DMS 273 treated with DMSO at 0.1 percent for 48 hours (cell line): ENCODE measurements around the gene DDT.
"Not testable (repeated sequence)": the region's sequence is repeated elsewhere in the genome, so short reads cannot be mapped to it uniquely, and the experiment has no call there.

ENCODE experiments used
- DNase-seq: peaks from one replicate; lab custom pipeline; 2025; lab: John Stamatoyannopoulos, UW

Gene DDT

GRCh38 chr22:23974345-23974744, at the start of gene DDT:
TSS of gene DDT (minus strand) at chr22:23974441. CDS start at chr22:23974414, 27 bp downstream.
- not testable (repeated sequence) for DNase-seq

GRCh38 chr22:24023204-24023789, 49.1 kb upstream of the DDT start:
- DNase-seq: no peak

GRCh38 chr22:24021304-24021703, 47.1 kb upstream of the DDT start:
- DNase-seq: no peak

GRCh38 chr22:24016156-24016555, 41.9 kb upstream of the DDT start:
- DNase-seq: no peak

- no peak for DNase-seq
These were observed 37.5 kb upstream of the DDT start for GRCh38 chr22:24011735-24012068.

GRCh38 chr22:24010018-24010391, 35.8 kb upstream of the DDT start:
- no peak for DNase-seq

GRCh38 chr22:24009227-24010017, 35.2 kb upstream of the DDT start:
- no peak for DNase-seq

- DNase-seq: no peak
These were observed 34.4 kb upstream of the DDT start for GRCh38 chr22:24008381-24009226.

GRCh38 chr22:24008022-24008283, 33.7 kb upstream of the DDT start:
- no peak for DNase-seq

GRCh38 chr22:24007253-24008021, 33.2 kb upstream of the DDT start:
- no peak for DNase-seq

GRCh38 chr22:24006914-24007214, 32.6 kb upstream of the DDT start:
- no peak for DNase-seq

GRCh38 chr22:24006207-24006913, 32.1 kb upstream of the DDT start:
- no peak for DNase-seq

GRCh38 chr22:24005201-24005600, 31.0 kb upstream of the DDT start, which contains the start of gene GSTT4:
TSS of gene GSTT4 (minus strand) at chr22:24005453. CDS start at chr22:24005356, 97 bp downstream.
- no peak for DNase-seq

- DNase-seq: no peak
These were observed 29.6 kb upstream of the DDT start for GRCh38 chr22:24003887-24004286.

GRCh38 chr22:24002851-24003250, 28.6 kb upstream of the DDT start:
- DNase-seq: no peak

GRCh38 chr22:24002272-24002671, 28.0 kb upstream of the DDT start:
- no peak for DNase-seq

GRCh38 chr22:24001314-24001713, 27.1 kb upstream of the DDT start:
- DNase-seq: no peak

GRCh38 chr22:23999779-24000178, 25.5 kb upstream of the DDT start:
- not testable (repeated sequence) for DNase-seq

GRCh38 chr22:23997092-23997491, 22.9 kb upstream of the DDT start:
- no peak for DNase-seq

GRCh38 chr22:23993581-23994177, 19.4 kb upstream of the DDT start:
- not testable (repeated sequence) for DNase-seq

- not testable (repeated sequence) for DNase-seq
These were observed 18.8 kb upstream of the DDT start for GRCh38 chr22:23993080-23993479.
